HCT116 (cell line): ENCODE results near the gene MUS81. TPM values are rescaled to one million over a fixed set of nuclear protein-coding genes. Genes with fewer than 3 reads are reported as not detected.

Experiments used
- ATAC-seq: fragments of 200-7000 bp; cut with Tn5 transposase; 2 replicates; pipeline ENCODE4 v1.9.1; 2020; ENCODE audit warnings: mild to moderate bottlenecking, moderate library complexity
- BruUV-seq: library from RNA; stranded (reverse); fragments of 400-500 nt; replicated peaks from 2 replicates; lab custom pipeline; 2021; lab: Mats Ljungman, UMichigan
- CTCF ChIA-PET: fragments of 300-600 bp; sonication (Branson Sonifier 250); formaldehyde crosslinking; loops from one replicate; lab custom pipeline; 2021; ENCODE audit warnings: antibody characterized with exemption; lab: Charles Lee
- POLR2A ChIA-PET: fragments of 300-600, 350-600 bp; sonication (Branson Sonifier 250); formaldehyde crosslinking; loops from one replicate; lab custom pipeline; 2021; ENCODE audit warnings: antibody characterized with exemption; lab: Charles Lee
- RAD21 ChIA-PET, 2 experiments: fragments of 300-600 bp; sonication (Branson Sonifier 250); formaldehyde crosslinking; loops; one replicate each; lab custom pipeline; 2023; ENCODE audit warnings: low total read pairs in 2 of 2; ENCODE audit not compliant: uncharacterized antibody in 2 of 2, unreplicated experiment in 2 of 2, low non-redundant PET in 1 of 2; lab: Charles Lee
- DNase-seq: peaks from one replicate; pipeline ENCODE4 v3.0.0-alpha.2; 2010; ENCODE audit warnings: low read depth, low spot score
- H2AFZ ChIP-seq: fragments of 200-600 bp; shearing (Covaris generic), sonication (generic); 2 replicates; pipeline ENCODE4 v1.6.1; 2017; ENCODE audit warnings: low read depth, mixed run types, mixed read lengths, antibody characterized with exemption, low read length; ENCODE audit not compliant: poor library complexity, severe bottlenecking
- H3K27ac ChIP-seq: 2 replicates; pipeline ENCODE4 v1.5.1; 2012; ENCODE audit warnings: low read depth, low read length
- H3K27me3 ChIP-seq: fragments of 200-600 bp; sonication (generic); 2 replicates; pipeline ENCODE4 v1.6.1; 2016; ENCODE audit warnings: mixed run types, low read length, mixed read lengths; ENCODE audit not compliant: insufficient read depth
- H3K36me3 ChIP-seq, 2 experiments: fragments of 200-500 bp in 1 of 2; fragments of 200-600 bp in 1 of 2; sonication (Bioruptor generic) in 1 of 2; sonication (generic) in 1 of 2; 2 replicates each; pipeline versions ENCODE4 v1.5.1 to v1.6.1; 2014 to 2016; ENCODE audit warnings: low read length in 2 of 2, inconsistent platforms in 1 of 2, mixed read lengths in 1 of 2, mixed run types in 1 of 2; ENCODE audit not compliant: insufficient read depth in 2 of 2, control insufficient read depth in 1 of 2
- H3K4me1 ChIP-seq, 2 experiments: fragments of 200-600 bp in 1 of 2; sonication (generic) in 1 of 2; 2 replicates each; pipeline versions ENCODE4 v1.5.1 to v1.6.1; 2012 to 2017; ENCODE audit warnings: low read length in 2 of 2, inconsistent platforms in 1 of 2, mild to moderate bottlenecking in 1 of 2, mixed read lengths in 1 of 2, mixed run types in 1 of 2, moderate library complexity in 1 of 2; ENCODE audit not compliant: insufficient read depth in 2 of 2, control insufficient read depth in 1 of 2
- H3K4me2 ChIP-seq: fragments of 200-600 bp; sonication (generic); 2 replicates; pipeline ENCODE4 v1.6.1; 2017; ENCODE audit warnings: mixed run types, low read length, mixed read lengths
- H3K4me3 ChIP-seq, 2 experiments: fragments of 200-600 bp in 1 of 2; sonication (generic) in 1 of 2; replicated peaks in 1 of 2; 2 replicates each; pipeline ENCODE4 v1.5.1; 2011 to 2016; ENCODE audit warnings: low read length in 2 of 2, control low read depth in 1 of 2, low read depth in 1 of 2, mild to moderate bottlenecking in 1 of 2, mixed read lengths in 1 of 2, mixed run types in 1 of 2
- H3K79me2 ChIP-seq: fragments of 200-600 bp; sonication (generic); 2 replicates; pipeline ENCODE4 v1.6.1; 2017; ENCODE audit warnings: mild to moderate bottlenecking, mixed run types, low read length, moderate library complexity, mixed read lengths; ENCODE audit not compliant: insufficient read depth
- H3K9ac ChIP-seq: fragments of 200-600 bp; sonication (generic); 2 replicates; pipeline ENCODE4 v1.6.1; 2016; ENCODE audit warnings: low read length, mixed read lengths
- H3K9me2 ChIP-seq: fragments of 200-600 bp; sonication (generic), shearing (Covaris generic); 2 replicates; pipeline ENCODE4 v1.6.1; 2017; ENCODE audit warnings: mixed run types, mild to moderate bottlenecking, moderate library complexity; ENCODE audit not compliant: insufficient read depth
- H3K9me3 ChIP-seq, 2 experiments: fragments of 200-500 bp in 1 of 2; fragments of 200-600 bp in 1 of 2; sonication (Bioruptor generic) in 1 of 2; sonication (generic) in 1 of 2; 2 replicates each; pipeline ENCODE4 v1.6.1; 2014 to 2017; ENCODE audit warnings: low read length in 2 of 2, mixed read lengths in 2 of 2, inconsistent platforms in 1 of 2, low read depth in 1 of 2, mild to moderate bottlenecking in 1 of 2, mixed run types in 1 of 2, moderate library complexity in 1 of 2; ENCODE audit not compliant: control insufficient read depth in 1 of 2, insufficient read depth in 1 of 2
- H4K20me1 ChIP-seq: fragments of 200-600 bp; sonication (generic), shearing (Covaris generic); 2 replicates; pipeline ENCODE4 v1.6.1; 2017; ENCODE audit warnings: mixed run types, mild to moderate bottlenecking, moderate library complexity; ENCODE audit not compliant: insufficient read depth
- CBX3 ChIP-seq: IDR thresholded peaks from 2 replicates; pipeline ENCODE4 v1.6.1; 2012; ENCODE audit warnings: low read depth
- EGR1 ChIP-seq: IDR thresholded peaks from 2 replicates; pipeline ENCODE4 v1.6.1; 2012; ENCODE audit warnings: low read depth
- EZH2 ChIP-seq: fragments of 200-600 bp; sonication (generic); IDR thresholded peaks from 2 replicates; pipeline ENCODE4 v1.6.1; 2017; ENCODE audit warnings: antibody characterized with exemption, mixed run types
- EZH2phosphoT487 ChIP-seq: fragments of 200-600 bp; IDR thresholded peaks from 2 replicates; pipeline ENCODE4 v1.6.1; 2018; ENCODE audit warnings: antibody characterized with exemption, borderline replicate concordance
- JUND ChIP-seq: IDR thresholded peaks from 2 replicates; pipeline ENCODE4 v1.6.1; 2012
- POLR2A ChIP-seq: IDR thresholded peaks from 2 replicates; pipeline ENCODE4 v1.7.0; 2011; ENCODE audit warnings: borderline replicate concordance; ENCODE audit not compliant: insufficient read depth, insufficient read length; ENCODE audit errors: extremely low read depth
- POLR2AphosphoS5 ChIP-seq: IDR thresholded peaks from 2 replicates; pipeline ENCODE4 v1.6.1; 2011; ENCODE audit warnings: mild to moderate bottlenecking, low read depth, low read length, moderate library complexity
- SP1 ChIP-seq: IDR thresholded peaks from 2 replicates; pipeline ENCODE4 v1.6.1; 2012; ENCODE audit warnings: low read depth
- SRF ChIP-seq: IDR thresholded peaks from 2 replicates; pipeline ENCODE4 v1.6.1; 2012; ENCODE audit warnings: low read depth
- TCF7L2 ChIP-seq: IDR thresholded peaks from 2 replicates; pipeline ENCODE4 v1.7.0; 2011; ENCODE audit warnings: borderline replicate concordance, inconsistent platforms; ENCODE audit not compliant: insufficient read depth, insufficient read length; ENCODE audit errors: extremely low read depth
- YY1 ChIP-seq: IDR thresholded peaks from 2 replicates; pipeline ENCODE4 v1.6.1; 2011; ENCODE audit warnings: low read length, low read depth, moderate library complexity, mild to moderate bottlenecking; ENCODE audit not compliant: insufficient replicate concordance; ENCODE audit errors: extremely low read depth
- ZFX ChIP-seq: fragments of 450-650 bp; IDR thresholded peaks from 2 replicates; pipeline ENCODE4 v1.6.1; 2017
- ZNF274 ChIP-seq: fragments of 200-500 bp; sonication (Bioruptor generic); IDR thresholded peaks from 2 replicates; pipeline ENCODE4 v1.6.1; 2014; ENCODE audit warnings: mild to moderate bottlenecking, low read depth, low read length, inconsistent platforms
- intact Hi-C: fragments of 100-400 bp; cut with micrococcal nuclease; formaldehyde crosslinking; loops from 2 replicates; pipeline ENCODE4 v1.10.0; 2022
- total RNA-seq: library from RNA; stranded (reverse); gene quantifications from one replicate; pipeline ENCODE4 v1.2.1, GENCODE V29; 2021; ENCODE audit not compliant: unreplicated experiment
- TF ChIP-seq, protein P1 (sequence below), 3 experiments: fragments of 200-600 bp in 1 of 3; sonication (generic) in 1 of 3; IDR thresholded peaks in 2 of 3; conservative IDR thresholded peaks in 1 of 3; 2 replicates each; pipeline ENCODE4 v1.5.1; 2012 to 2017; ENCODE audit warnings: low read depth in 2 of 3, low read length in 2 of 3, antibody characterized with exemption in 1 of 3, borderline replicate concordance in 1 of 3, control low read depth in 1 of 3, mild to moderate bottlenecking in 1 of 3, mixed read lengths in 1 of 3, mixed run types in 1 of 3, moderate library complexity in 1 of 3; ENCODE audit not compliant: insufficient read depth in 1 of 3
- TF ChIP-seq, protein P2 (sequence below): IDR thresholded peaks from 2 replicates; pipeline ENCODE4 v1.6.1; 2012
- TF ChIP-seq, protein P3 (sequence below): IDR thresholded peaks from 2 replicates; pipeline ENCODE4 v1.6.1; 2012; ENCODE audit warnings: low read depth
- TF ChIP-seq, protein P4 (sequence below): IDR thresholded peaks from 2 replicates; pipeline ENCODE4 v1.6.1; 2011; ENCODE audit warnings: mild to moderate bottlenecking, low read length, moderate library complexity; ENCODE audit not compliant: insufficient replicate concordance; ENCODE audit errors: extremely low read depth

MUS81 gene
- total RNA-seq, 1 experiment from 2014 or later, result 47.2 TPM

DNA sequence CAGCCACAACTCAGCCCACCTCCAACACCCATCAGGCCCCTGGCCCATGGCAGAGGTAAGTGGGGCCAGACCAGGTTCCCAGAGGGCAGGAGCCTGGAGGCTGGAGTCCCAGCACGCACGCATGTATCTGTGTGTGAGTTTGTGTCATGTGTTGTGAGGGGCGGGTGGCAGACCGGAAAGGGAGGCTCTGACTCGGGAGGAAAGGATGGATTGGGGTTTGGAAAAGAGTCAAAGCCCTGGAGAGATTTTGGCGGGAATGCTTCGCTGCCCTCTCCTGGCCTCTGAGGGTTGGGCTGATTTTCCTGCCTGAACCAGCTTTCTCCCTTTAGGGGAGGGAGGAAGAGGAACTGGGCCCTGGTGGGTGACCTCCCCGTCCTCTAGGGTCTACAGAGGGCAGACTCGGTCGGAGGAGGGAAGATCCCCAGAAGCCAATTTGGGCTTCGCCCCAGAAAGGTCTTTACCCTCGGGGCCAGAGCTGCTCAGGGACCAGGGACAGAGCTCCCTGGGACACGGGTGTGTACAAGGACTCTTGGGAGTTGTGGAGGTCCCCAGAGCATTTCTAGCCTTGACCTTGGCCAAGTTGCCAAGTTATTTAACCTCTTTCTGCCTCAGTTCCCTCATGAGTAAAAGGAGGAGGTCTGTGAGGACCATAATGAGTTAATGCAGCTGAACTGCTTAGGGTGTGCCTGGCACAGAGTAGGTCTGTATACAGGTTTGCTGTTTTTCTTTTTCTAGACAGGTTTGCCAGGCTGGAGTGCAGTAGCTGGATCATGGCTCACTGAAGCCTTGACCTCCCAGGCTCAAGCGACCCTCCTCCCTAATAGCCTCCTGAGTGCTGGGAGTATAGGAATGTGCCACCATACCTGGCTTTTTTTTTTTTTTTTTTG, 51.7 kb downstream of the MUS81 start:
- ATAC-seq (peak; percentile 28), DNase-seq (peak; percentile 72)
- POLR2A ChIA-PET, result interaction anchor here (1.0 to 4.8 kb wide), 6 partner anchors 9 to 54 kb away, joined by 3 to 39 read pairs (median 8); partner anchors contain the start of genes CCDC85B, CFL1, FIBP and FOSL1
- CTCF ChIA-PET, result interaction anchor here (2.3 to 2.9 kb wide), 2 partner anchors 19 to 23 kb away, joined by 16 to 19 read pairs; partner anchors contain the start of genes CCDC85B and FIBP
- H3K9ac ChIP-seq, result peak overlapping the region; percentile 75
- H3K4me3 ChIP-seq, result peak overlapping the region; percentile 7 to 25; a peak in 2 of 4 replicates
- H3K4me1 ChIP-seq, result peaks cover 59 to 97% of the 10 kb centered on the region in 2 experiments
- peak overlapping the region; percentile 75 for H3K27ac ChIP-seq
- no peaks in the 10 kb centered on the region for H3K9me3 ChIP-seq
- no peaks in the 10 kb centered on the region for H3K27me3 ChIP-seq
- peak overlapping the region; percentile 96 for H3K4me2 ChIP-seq
- intact Hi-C loops, result no loop called here
- no peaks in the 10 kb centered on the region for H4K20me1 ChIP-seq
- H3K36me3 ChIP-seq, result no peaks in the 10 kb centered on the region
- BruUV-seq, result TSS peak; percentile 52
- RAD21 ChIA-PET, result interaction anchor here in 1 of 2 experiments (0.7 kb wide), 1 partner anchor 24 kb away, joined by 3 read pairs; the partner anchor contains the start of gene FIBP
- no peaks in the 10 kb centered on the region for H3K9me2 ChIP-seq
- peaks cover 12% of the 10 kb centered on the region for H3K79me2 ChIP-seq
- no peak overlapping the region for H2AFZ ChIP-seq
- TF ChIP-seq TCF7L2 (peak; percentile 4), POLR2A (peak; percentile 52), EZH2 (no peak), SP1 (no peak), YY1 (peak; percentile 22), ZFX (no peak), EZH2phosphoT487 (no peak), EGR1 (no peak), SRF (no peak), CBX3 (no peak), POLR2AphosphoS5 (peak; percentile 71), JUND (no peak), ZNF274 (no peak)
- TF ChIP-seq, protein P1, sequence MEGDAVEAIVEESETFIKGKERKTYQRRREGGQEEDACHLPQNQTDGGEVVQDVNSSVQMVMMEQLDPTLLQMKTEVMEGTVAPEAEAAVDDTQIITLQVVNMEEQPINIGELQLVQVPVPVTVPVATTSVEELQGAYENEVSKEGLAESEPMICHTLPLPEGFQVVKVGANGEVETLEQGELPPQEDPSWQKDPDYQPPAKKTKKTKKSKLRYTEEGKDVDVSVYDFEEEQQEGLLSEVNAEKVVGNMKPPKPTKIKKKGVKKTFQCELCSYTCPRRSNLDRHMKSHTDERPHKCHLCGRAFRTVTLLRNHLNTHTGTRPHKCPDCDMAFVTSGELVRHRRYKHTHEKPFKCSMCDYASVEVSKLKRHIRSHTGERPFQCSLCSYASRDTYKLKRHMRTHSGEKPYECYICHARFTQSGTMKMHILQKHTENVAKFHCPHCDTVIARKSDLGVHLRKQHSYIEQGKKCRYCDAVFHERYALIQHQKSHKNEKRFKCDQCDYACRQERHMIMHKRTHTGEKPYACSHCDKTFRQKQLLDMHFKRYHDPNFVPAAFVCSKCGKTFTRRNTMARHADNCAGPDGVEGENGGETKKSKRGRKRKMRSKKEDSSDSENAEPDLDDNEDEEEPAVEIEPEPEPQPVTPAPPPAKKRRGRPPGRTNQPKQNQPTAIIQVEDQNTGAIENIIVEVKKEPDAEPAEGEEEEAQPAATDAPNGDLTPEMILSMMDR (IDR thresholded peaks at IDR 0.05 in 2 of 3, conservative IDR thresholded peaks at IDR 0.05 in 1 of 3; ENCODE audit: borderline replicate concordance in 1 of 3, insufficient read depth in 1 of 3, low read depth in 2 of 3, low read length in 2 of 3), result peak in 2 of 3 experiments; percentile 40 to 44; a peak in 4 of 6 replicates
- TF ChIP-seq, protein P2, sequence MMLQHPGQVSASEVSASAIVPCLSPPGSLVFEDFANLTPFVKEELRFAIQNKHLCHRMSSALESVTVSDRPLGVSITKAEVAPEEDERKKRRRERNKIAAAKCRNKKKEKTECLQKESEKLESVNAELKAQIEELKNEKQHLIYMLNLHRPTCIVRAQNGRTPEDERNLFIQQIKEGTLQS, result no peak
- TF ChIP-seq, protein P3, sequence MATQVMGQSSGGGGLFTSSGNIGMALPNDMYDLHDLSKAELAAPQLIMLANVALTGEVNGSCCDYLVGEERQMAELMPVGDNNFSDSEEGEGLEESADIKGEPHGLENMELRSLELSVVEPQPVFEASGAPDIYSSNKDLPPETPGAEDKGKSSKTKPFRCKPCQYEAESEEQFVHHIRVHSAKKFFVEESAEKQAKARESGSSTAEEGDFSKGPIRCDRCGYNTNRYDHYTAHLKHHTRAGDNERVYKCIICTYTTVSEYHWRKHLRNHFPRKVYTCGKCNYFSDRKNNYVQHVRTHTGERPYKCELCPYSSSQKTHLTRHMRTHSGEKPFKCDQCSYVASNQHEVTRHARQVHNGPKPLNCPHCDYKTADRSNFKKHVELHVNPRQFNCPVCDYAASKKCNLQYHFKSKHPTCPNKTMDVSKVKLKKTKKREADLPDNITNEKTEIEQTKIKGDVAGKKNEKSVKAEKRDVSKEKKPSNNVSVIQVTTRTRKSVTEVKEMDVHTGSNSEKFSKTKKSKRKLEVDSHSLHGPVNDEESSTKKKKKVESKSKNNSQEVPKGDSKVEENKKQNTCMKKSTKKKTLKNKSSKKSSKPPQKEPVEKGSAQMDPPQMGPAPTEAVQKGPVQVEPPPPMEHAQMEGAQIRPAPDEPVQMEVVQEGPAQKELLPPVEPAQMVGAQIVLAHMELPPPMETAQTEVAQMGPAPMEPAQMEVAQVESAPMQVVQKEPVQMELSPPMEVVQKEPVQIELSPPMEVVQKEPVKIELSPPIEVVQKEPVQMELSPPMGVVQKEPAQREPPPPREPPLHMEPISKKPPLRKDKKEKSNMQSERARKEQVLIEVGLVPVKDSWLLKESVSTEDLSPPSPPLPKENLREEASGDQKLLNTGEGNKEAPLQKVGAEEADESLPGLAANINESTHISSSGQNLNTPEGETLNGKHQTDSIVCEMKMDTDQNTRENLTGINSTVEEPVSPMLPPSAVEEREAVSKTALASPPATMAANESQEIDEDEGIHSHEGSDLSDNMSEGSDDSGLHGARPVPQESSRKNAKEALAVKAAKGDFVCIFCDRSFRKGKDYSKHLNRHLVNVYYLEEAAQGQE, result no peak
- TF ChIP-seq, protein P4, sequence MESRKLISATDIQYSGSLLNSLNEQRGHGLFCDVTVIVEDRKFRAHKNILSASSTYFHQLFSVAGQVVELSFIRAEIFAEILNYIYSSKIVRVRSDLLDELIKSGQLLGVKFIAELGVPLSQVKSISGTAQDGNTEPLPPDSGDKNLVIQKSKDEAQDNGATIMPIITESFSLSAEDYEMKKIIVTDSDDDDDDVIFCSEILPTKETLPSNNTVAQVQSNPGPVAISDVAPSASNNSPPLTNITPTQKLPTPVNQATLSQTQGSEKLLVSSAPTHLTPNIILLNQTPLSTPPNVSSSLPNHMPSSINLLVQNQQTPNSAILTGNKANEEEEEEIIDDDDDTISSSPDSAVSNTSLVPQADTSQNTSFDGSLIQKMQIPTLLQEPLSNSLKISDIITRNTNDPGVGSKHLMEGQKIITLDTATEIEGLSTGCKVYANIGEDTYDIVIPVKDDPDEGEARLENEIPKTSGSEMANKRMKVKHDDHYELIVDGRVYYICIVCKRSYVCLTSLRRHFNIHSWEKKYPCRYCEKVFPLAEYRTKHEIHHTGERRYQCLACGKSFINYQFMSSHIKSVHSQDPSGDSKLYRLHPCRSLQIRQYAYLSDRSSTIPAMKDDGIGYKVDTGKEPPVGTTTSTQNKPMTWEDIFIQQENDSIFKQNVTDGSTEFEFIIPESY, result no peak
